Measurements from ENCODE around the gene TMEM219.

TMEM219 gene

DNA sequence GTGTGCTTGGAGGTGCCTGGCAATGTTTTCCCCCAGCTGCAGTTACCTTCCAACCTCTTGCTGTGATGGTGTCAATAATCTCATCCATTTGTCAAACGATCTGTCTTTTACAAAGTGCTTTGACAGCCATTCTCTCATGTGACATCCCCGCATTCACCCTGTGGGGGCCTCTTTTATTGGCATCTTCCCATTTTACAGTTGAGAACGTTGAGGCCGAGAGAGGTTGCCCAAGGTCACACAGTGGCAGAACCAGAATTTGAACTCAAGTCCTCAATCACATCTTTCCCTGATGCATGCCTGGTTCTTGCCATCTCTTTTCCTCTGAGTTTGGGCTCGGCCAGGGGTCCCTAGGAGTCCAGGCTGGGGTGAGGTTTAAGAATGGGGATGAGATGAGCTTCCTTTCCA is 13.3 kb downstream of the TMEM219 start:
- peaks cover 16% of the 10 kb centered on the region for H3K4me1 ChIP-seq (ENCODE audit: control insufficient read depth, insufficient read depth, low read length)
- peaks cover 10% of the 10 kb centered on the region for H3K9me3 ChIP-seq (ENCODE audit: control insufficient read depth, insufficient read depth, low read length)
- peak overlapping the region; percentile 26 for H3K9ac ChIP-seq (ENCODE audit: low read depth, low read length)
- H3K36me3 ChIP-seq (ENCODE audit: control insufficient read depth, insufficient read depth, low read length) = peaks cover 29% of the 10 kb centered on the region
- peaks cover 12% of the 10 kb centered on the region for H3K27me3 ChIP-seq (ENCODE audit: control insufficient read depth, insufficient read depth, low read length)
- H3K4me3 ChIP-seq (ENCODE audit: low read depth, low read length) = peak overlapping the region; percentile 59

DNA sequence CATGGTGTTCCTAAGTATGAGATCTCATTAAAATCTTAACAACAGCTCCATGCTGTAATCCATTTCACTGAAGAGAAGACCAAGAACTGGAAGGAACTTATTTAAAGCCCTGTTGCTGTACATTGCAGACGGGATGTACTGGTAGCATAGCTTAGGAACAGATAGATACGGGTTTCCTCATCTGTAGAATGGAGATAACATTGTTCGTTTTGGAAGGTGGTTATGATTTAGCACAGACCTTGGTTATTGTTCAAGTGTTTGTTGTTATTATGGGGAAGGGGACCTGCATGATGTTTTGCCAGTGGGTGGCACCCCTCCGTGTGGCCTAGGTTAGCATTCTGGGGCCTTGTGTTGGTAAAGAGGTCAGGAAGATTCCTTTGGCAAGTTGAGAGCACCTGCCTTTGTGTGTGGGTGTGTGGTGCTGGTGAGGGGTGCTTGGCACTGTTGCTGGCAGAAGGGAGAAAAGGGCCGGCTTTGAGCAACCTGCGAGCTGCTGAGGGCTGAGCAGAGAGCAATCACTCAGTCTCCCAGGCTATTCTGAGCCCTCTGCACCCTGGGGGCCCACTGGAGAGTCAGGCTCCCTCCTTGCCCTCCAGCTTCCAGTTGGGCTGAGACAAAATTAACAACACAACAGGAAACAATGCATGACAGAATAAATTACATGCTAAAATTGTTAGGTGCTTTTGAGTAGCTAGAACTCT is 14.1 kb downstream of the TMEM219 start:
- Histone ChIP-seq H3K27me3 (ENCODE audit: control insufficient read depth, insufficient read depth, low read length) (peaks cover 12% of the 10 kb centered on the region), H3K9me3 (ENCODE audit: control insufficient read depth, insufficient read depth, low read length) (peaks cover 10% of the 10 kb centered on the region), H3K36me3 (ENCODE audit: control insufficient read depth, insufficient read depth, low read length) (peaks cover 32% of the 10 kb centered on the region), H3K9ac (ENCODE audit: low read depth, low read length) (peak overlapping the region; percentile 47), H3K4me1 (ENCODE audit: control insufficient read depth, insufficient read depth, low read length) (peaks cover 16% of the 10 kb centered on the region), H3K4me3 (ENCODE audit: low read depth, low read length) (peak overlapping the region; percentile 59)

DNA sequence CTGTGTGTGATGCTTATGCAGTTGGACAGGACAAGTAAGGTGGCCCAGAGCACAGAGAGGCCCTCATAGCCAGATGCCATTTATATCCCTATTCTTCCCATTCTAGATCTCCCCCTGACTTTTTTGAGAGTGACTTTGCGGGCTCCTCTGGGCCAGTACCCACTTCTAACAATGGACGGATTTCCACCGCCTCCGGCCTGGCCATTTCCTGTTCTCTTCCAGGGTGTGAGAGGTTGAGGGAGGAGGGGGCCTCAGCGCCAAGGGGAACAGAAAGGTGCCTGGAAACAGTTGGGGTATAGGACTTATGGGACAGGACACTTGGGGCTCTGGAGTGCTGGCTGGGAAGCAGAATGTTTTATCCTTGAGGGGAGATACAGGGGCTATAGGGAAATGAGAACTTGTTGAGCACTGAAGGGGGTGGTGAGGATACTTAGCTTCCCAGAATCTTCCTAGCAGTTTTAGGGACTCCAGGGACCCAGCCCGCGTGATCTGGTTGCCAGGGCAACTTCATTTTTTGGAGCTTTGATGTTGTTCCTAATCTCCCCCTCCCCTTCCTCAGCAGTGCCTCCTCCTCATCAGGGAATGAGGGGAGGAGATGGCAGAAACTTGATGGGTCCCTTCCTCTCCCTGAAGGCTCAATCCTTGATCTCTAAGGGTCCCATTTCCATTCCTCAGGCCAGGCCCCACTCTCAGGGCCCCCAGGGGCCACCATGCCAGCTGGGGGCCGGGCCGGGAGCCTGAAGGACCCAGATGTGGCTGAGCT is 15.4 kb downstream of the TMEM219 start:
- peaks cover 16% of the 10 kb centered on the region for H3K4me1 ChIP-seq (ENCODE audit: control insufficient read depth, insufficient read depth, low read length)
- H3K27me3 ChIP-seq (ENCODE audit: control insufficient read depth, insufficient read depth, low read length) = peaks cover 6% of the 10 kb centered on the region
- peaks cover 10% of the 10 kb centered on the region for H3K9me3 ChIP-seq (ENCODE audit: control insufficient read depth, insufficient read depth, low read length)
- no peak overlapping the region for H3K4me3 ChIP-seq (ENCODE audit: low read depth, low read length)
- no peak overlapping the region for H3K9ac ChIP-seq (ENCODE audit: low read depth, low read length)
- peaks cover 36% of the 10 kb centered on the region for H3K36me3 ChIP-seq (ENCODE audit: control insufficient read depth, insufficient read depth, low read length)

DNA sequence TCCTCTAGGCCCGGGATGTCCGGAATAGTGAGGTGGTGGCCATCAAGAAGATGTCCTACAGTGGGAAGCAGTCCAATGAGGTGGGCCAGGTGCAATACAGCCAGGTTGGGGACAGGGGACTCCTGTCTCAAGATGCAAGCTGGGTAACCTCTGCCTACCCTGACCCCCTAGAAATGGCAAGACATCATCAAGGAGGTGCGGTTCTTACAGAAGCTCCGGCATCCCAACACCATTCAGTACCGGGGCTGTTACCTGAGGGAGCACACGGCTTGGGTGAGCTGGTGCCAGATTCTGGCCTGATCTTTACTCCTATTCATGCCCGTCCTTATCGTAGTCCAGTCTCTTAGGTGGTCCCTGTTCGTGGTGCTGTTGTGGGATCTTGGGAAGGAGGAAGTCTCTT is 16.2 kb downstream of the TMEM219 start:
- Histone ChIP-seq H3K9me3 (ENCODE audit: control insufficient read depth, insufficient read depth, low read length) (peaks cover 2% of the 10 kb centered on the region), H3K4me1 (ENCODE audit: control insufficient read depth, insufficient read depth, low read length) (peaks cover 16% of the 10 kb centered on the region), H3K4me3 (ENCODE audit: low read depth, low read length) (no peak overlapping the region), H3K27me3 (ENCODE audit: control insufficient read depth, insufficient read depth, low read length) (no peaks in the 10 kb centered on the region), H3K9ac (ENCODE audit: low read depth, low read length) (no peak overlapping the region), H3K36me3 (ENCODE audit: control insufficient read depth, insufficient read depth, low read length) (peaks cover 44% of the 10 kb centered on the region)

DNA sequence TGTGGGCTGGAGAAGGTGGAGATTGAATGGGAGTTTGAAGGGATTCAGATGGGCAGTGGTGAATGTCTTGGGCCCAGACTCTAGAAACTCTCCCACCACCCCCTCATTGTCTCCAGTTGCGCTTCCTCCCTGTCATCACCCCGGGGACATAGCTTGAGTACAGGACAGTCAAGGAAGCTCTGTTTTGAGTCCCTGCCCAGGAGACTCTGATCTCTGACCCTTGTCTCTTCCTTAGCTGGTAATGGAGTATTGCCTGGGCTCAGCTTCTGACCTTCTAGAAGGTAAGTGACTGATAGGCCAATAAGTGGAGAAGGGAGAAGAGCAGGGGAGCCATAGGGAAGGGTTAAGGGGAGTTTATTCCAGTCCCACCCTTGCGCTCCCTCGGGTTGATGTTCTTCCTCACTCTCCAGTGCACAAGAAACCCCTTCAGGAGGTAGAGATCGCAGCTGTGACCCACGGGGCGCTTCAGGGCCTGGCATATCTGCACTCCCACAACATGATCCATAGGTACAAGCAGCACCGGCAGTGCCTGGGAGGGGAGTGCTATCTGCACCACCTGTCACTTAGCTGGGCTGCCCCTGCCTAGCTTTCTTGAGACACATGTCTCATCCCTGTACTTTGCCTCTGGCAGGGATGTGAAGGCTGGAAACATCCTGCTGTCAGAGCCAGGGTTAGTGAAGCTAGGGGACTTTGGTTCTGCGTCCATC is 16.8 kb downstream of the TMEM219 start:
- no peak overlapping the region for H3K9ac ChIP-seq (ENCODE audit: low read depth, low read length)
- H3K36me3 ChIP-seq (ENCODE audit: control insufficient read depth, insufficient read depth, low read length) = peaks cover 51% of the 10 kb centered on the region
- no peaks in the 10 kb centered on the region for H3K27me3 ChIP-seq (ENCODE audit: control insufficient read depth, insufficient read depth, low read length)
- H3K4me1 ChIP-seq (ENCODE audit: control insufficient read depth, insufficient read depth, low read length) = peaks cover 16% of the 10 kb centered on the region
- H3K4me3 ChIP-seq (ENCODE audit: low read depth, low read length) = no peak overlapping the region
- no peaks in the 10 kb centered on the region for H3K9me3 ChIP-seq (ENCODE audit: control insufficient read depth, insufficient read depth, low read length)

DNA sequence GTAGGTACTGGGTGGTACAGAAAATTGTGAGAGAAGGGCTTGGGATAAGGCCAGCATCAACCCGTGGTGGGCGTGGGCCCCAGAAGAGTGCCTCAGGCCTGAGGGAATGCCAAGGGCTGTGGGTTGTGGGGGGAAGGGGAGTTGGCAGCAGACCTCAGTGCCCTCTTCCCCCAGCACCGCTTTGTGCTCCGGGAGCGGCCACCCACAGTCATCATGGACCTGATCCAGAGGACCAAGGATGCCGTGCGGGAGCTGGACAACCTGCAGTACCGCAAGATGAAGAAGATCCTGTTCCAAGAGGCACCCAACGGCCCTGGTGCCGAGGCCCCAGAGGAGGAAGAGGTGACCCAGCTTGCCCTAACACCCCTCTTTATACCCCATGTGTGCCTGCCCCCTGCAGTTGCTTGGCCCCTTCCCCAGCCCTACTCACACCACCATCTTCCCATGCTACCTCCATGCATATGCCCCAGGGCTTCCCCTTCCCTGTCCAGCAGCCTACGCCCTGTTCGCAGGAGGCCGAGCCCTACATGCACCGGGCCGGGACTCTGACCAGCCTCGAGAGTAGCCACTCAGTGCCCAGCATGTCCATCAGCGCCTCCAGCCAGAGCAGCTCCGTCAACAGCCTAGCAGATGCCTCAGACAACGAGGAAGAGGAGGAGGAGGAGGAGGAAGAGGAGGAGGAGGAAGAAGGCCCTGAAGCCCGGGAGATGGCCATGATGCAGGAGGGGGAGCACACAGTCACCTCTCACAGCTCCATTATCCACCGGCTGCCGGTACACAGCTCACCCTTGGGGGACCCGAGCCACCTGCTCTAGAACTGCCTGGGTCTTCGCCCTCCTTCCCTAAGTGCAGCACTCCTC is 20.9 kb downstream of the TMEM219 start:
- Histone ChIP-seq H3K4me3 (ENCODE audit: low read depth, low read length) (no peak overlapping the region), H3K9ac (ENCODE audit: low read depth, low read length) (no peak overlapping the region), H3K9me3 (ENCODE audit: control insufficient read depth, insufficient read depth, low read length) (no peaks in the 10 kb centered on the region), H3K4me1 (ENCODE audit: control insufficient read depth, insufficient read depth, low read length) (no peaks in the 10 kb centered on the region), H3K27me3 (ENCODE audit: control insufficient read depth, insufficient read depth, low read length) (no peaks in the 10 kb centered on the region), H3K36me3 (ENCODE audit: control insufficient read depth, insufficient read depth, low read length) (peaks cover 82% of the 10 kb centered on the region)

DNA sequence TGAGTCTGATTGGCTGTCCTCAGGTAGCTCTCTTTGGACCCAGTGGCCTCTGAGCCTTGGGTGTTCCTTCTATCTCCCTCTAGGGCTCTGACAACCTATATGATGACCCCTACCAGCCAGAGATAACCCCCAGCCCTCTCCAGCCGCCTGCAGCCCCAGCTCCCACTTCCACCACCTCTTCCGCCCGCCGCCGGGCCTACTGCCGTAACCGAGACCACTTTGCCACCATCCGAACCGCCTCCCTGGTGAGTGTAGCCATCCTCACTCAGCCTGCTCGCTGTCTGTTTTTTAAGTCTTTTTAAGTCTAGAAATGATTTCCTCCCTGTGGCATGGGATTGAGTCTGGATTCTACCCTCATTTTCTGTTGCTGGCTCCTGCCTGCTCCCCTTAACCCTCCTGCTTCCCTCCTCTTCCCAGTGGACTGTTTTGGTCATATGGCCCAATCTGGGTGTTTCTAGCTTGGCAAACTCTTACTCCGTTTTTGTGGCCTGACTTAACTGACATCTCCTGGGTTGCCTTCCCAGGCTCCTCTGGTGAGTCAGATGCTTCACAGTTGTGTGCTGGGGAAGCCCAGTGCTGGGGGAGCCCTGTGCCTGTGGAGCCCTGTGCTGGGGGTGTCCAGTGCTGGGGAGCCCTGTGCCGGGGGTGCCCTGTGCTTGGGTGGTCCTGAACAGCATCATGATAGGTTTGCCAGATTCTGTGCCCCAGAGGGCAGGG is 21.7 kb downstream of the TMEM219 start:
- no peak overlapping the region for H3K4me3 ChIP-seq (ENCODE audit: low read depth, low read length)
- H3K36me3 ChIP-seq (ENCODE audit: control insufficient read depth, insufficient read depth, low read length) = peaks cover 82% of the 10 kb centered on the region

DNA sequence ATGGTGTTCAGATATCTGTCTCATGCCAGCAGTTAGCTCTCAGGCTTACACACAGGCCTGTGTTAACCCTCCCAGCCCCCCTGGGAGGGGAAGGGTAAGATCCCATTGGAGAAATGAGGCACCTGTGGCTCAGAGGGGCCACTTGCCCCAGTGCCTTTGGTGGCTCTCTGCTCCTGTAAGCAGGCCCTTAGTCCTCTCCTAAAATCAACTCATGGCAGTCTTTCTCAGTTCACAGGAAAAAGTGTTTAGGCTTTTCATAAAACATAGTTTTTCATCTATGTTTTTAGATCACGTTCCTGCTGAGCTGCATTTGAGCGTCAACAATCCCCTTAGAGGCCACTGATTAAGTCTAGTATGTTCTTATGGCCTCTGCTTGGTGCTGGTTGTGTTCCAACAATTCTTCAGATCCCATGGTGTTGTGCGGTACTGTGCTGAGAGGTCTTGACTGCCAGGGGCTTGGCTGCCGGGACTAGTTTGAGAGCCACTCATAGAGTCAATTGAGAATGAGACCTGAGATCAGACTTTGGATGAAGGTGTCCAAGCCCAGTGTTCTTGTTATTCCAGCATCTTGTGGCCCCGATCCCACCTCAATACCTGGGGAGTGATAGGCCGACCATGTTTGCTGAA is 22.4 kb downstream of the TMEM219 start:
- Histone ChIP-seq H3K4me3 (ENCODE audit: low read depth, low read length) (no peak overlapping the region), H3K36me3 (ENCODE audit: control insufficient read depth, insufficient read depth, low read length) (peaks cover 79% of the 10 kb centered on the region), H3K9ac (ENCODE audit: low read depth, low read length) (no peak overlapping the region), H3K9me3 (ENCODE audit: control insufficient read depth, insufficient read depth, low read length) (no peaks in the 10 kb centered on the region), H3K4me1 (ENCODE audit: control insufficient read depth, insufficient read depth, low read length) (no peaks in the 10 kb centered on the region), H3K27me3 (ENCODE audit: control insufficient read depth, insufficient read depth, low read length) (no peaks in the 10 kb centered on the region)

More for the DNA sequence above, 21.7 kb downstream of the TMEM219 start:
- H3K27me3 ChIP-seq (ENCODE audit: control insufficient read depth, insufficient read depth, low read length) = no peaks in the 10 kb centered on the region
- no peaks in the 10 kb centered on the region for H3K4me1 ChIP-seq (ENCODE audit: control insufficient read depth, insufficient read depth, low read length)
- no peak overlapping the region for H3K9ac ChIP-seq (ENCODE audit: low read depth, low read length)
- no peaks in the 10 kb centered on the region for H3K9me3 ChIP-seq (ENCODE audit: control insufficient read depth, insufficient read depth, low read length)

DNA sequence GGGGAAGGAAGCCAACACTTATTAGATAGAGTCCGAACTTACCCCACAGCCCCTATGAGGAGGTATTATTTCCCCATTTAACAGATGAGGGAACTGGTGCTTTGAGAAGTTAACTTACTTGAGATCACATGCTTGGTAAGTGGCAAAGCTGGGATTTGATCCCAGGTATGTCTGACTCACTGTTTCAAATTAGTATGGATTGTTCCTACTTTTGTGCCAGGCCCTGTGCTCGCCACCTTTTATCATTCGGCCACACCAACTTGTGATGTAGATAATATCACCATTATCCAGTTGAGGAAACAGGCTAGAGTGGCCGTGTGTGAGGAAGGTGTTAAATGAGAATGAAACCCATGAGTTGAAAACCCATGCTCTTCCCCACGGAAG is 22.9 kb downstream of the TMEM219 start:
- no peak overlapping the region for H3K9ac ChIP-seq (ENCODE audit: low read depth, low read length)
- H3K4me1 ChIP-seq (ENCODE audit: control insufficient read depth, insufficient read depth, low read length) = no peaks in the 10 kb centered on the region
- no peaks in the 10 kb centered on the region for H3K9me3 ChIP-seq (ENCODE audit: control insufficient read depth, insufficient read depth, low read length)
- H3K27me3 ChIP-seq (ENCODE audit: control insufficient read depth, insufficient read depth, low read length) = no peaks in the 10 kb centered on the region
- no peak overlapping the region for H3K4me3 ChIP-seq (ENCODE audit: low read depth, low read length)
- peaks cover 74% of the 10 kb centered on the region for H3K36me3 ChIP-seq (ENCODE audit: control insufficient read depth, insufficient read depth, low read length)

DNA sequence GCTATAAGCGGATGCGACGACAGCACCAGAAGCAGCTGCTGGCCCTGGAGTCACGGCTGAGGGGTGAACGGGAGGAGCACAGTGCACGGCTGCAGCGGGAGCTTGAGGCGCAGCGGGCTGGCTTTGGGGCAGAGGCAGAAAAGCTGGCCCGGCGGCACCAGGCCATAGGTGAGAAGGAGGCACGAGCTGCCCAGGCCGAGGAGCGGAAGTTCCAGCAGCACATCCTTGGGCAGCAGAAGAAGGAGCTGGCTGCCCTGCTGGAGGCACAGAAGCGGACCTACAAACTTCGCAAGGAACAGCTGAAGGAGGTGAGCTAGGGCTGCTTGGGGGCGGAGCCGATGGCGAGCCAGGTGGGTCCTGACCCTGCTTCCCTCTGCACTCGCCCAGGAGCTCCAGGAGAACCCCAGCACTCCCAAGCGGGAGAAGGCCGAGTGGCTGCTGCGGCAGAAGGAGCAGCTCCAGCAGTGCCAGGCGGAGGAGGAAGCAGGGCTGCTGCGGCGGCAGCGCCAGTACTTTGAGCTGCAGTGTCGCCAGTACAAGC is 23.5 kb downstream of the TMEM219 start:
- Histone ChIP-seq H3K9ac (ENCODE audit: low read depth, low read length) (no peak overlapping the region), H3K4me3 (ENCODE audit: low read depth, low read length) (no peak overlapping the region), H3K9me3 (ENCODE audit: control insufficient read depth, insufficient read depth, low read length) (no peaks in the 10 kb centered on the region), H3K36me3 (ENCODE audit: control insufficient read depth, insufficient read depth, low read length) (peaks cover 68% of the 10 kb centered on the region), H3K27me3 (ENCODE audit: control insufficient read depth, insufficient read depth, low read length) (no peaks in the 10 kb centered on the region), H3K4me1 (ENCODE audit: control insufficient read depth, insufficient read depth, low read length) (no peaks in the 10 kb centered on the region)

Data from iPS-15b (cell line).